Right cardiac atrium (tissue), 5 donors: ENCODE results near the gene CMSS1. TPM values are rescaled to one million over a fixed set of nuclear protein-coding genes. Genes with fewer than 3 reads are reported as not detected.

Experiments used
- ATAC-seq, 2 donors: fragments of 200-7000 bp; cut with Tn5 transposase; one replicate each; pipeline versions ENCODE4 v1.8.0 to v1.9.1; 2020; ENCODE audit warnings: moderate library complexity in 2 of 2, mild to moderate bottlenecking in 1 of 2
- DNase-seq, 3 donors: peaks; one replicate each; pipeline ENCODE4 v3.0.0-alpha.2; 2020
- H3K27ac ChIP-seq: one replicate; pipeline ENCODE4 v1.5.1; 2013; ENCODE audit warnings: mild to moderate bottlenecking, low read length, control low read depth, moderate library complexity
- H3K27me3 ChIP-seq: one replicate; pipeline ENCODE4 v1.6.1; 2013; ENCODE audit not compliant: control insufficient read depth, insufficient read depth
- H3K4me1 ChIP-seq: one replicate; pipeline ENCODE4 v1.6.1; 2013; ENCODE audit warnings: low read length; ENCODE audit not compliant: control insufficient read depth, insufficient read depth
- H3K4me3 ChIP-seq: one replicate; pipeline ENCODE4 v1.5.1; 2013; ENCODE audit warnings: low read length, control low read depth
- H3K9me3 ChIP-seq: one replicate; pipeline ENCODE4 v1.6.1; 2013; ENCODE audit warnings: low read length; ENCODE audit not compliant: control insufficient read depth
- WGBS: extraction: QIAGEN DNeasy Blood & Tissue Kit; methylation state at CpG from one replicate; pipeline ENCODE4 v1.1.7; 2013; 5-methylcytosine and 5-hydroxymethylcytosine counted together
- intact Hi-C, 4 donors: fragments of 100-400 bp; cut with DNase I; formaldehyde crosslinking; loops; one replicate each; pipeline versions ENCODE4 v1.11.0 to v1.14.0; 2022 to 2023
- polyA plus RNA-seq: library from polyadenylated mRNA; stranded (reverse); fragments of 200-250 nt; gene quantifications from one replicate; pipeline ENCODE4 v1.2.3, GENCODE V29; 2013
- total RNA-seq, 4 donors: library from RNA; stranded (reverse); fragmentation: NEBNext Ultra II Directional; extraction: Animal tissue kit (Norgen Biotek cat#: 25700); gene quantifications; one replicate each; pipeline ENCODE4 v1.2.1, GENCODE V29; 2021
- donor health status: healthy with polysubstance abuse.
- donor health status: DM: no; HTN: yes; CAD: no.
- donor health status: DM: no; HTN: no; CAD: no.
- donor health status: DM: no; HTN: yes; CAD: no; lungs with severe emphysema.
- donor health status: DM: yes; HTN: yes; CAD: no.

The CMSS1 gene
- total and polyA plus RNA-seq, 5 donors = 18.9 to 33.8 (median 26.6) TPM

- H3K27ac ChIP-seq = no peak overlapping the region
- no peaks in the 10 kb centered on the region for H3K9me3 ChIP-seq
- no peak overlapping the region for H3K4me3 ChIP-seq
- ATAC-seq (no peak), DNase-seq (no peak)
- 72% methylated on average over 1 of the region's 1 CpG for WGBS
- no peaks in the 10 kb centered on the region for H3K4me1 ChIP-seq
- no peaks in the 10 kb centered on the region for H3K27me3 ChIP-seq
- intact Hi-C loops = no loop called here
Observed at GRCh38 chr3:100129941-100130340, 312.3 kb downstream of the CMSS1 start.

DNA sequence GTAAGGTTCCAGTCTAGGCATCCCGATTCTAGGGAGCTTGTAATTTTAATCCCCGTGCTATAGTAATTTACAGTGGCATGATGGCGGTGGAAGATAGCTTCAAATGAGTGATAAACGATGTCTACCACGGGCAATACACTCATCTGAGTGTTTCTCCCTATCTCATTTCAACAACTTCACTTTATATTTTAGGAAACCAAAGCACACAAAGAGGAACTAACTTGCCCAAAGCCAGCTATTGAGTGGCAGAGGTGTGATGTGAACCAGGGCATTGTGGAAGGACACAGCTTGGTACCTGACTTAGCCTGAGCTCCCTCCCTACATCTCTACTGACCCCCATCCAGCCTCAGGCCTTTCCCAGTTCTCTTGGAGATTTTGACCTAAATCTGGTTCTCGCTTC, 313.6 kb downstream of the CMSS1 start:
- intact Hi-C loops = no loop called here

GRCh38 chr3:100136921-100137320, 319.3 kb downstream of the CMSS1 start:
- Histone ChIP-seq H3K4me3 (no peak overlapping the region), H3K27ac (peak overlapping the region; percentile 51), H3K27me3 (no peaks in the 10 kb centered on the region), H3K4me1 (no peaks in the 10 kb centered on the region), H3K9me3 (no peaks in the 10 kb centered on the region)
- ATAC-seq = peak; percentile 94 to 97
- 57% methylated on average over 1 of the region's 1 CpG for WGBS
- DNase-seq = peak; percentile 19 to 71 (median 35)
- intact Hi-C loops = no loop called here

More for the DNA sequence above, 313.6 kb downstream of the CMSS1 start:
- Histone ChIP-seq H3K27me3 (no peaks in the 10 kb centered on the region), H3K9me3 (no peaks in the 10 kb centered on the region), H3K4me3 (no peak overlapping the region), H3K27ac (no peak overlapping the region), H3K4me1 (no peaks in the 10 kb centered on the region)
- no peak for ATAC-seq
- 70% methylated on average over 6 of the region's 6 CpGs for WGBS
- DNase-seq = no peak

GRCh38 chr3:100140976-100141375, 323.3 kb downstream of the CMSS1 start:
- DNase-seq (no peak), ATAC-seq (no peak)
- no peak overlapping the region for H3K27ac ChIP-seq
- no peaks in the 10 kb centered on the region for H3K9me3 ChIP-seq
- 97% methylated on average over 1 of the region's 1 CpG for WGBS
- no peaks in the 10 kb centered on the region for H3K27me3 ChIP-seq
- intact Hi-C loops = no loop called here
- no peak overlapping the region for H3K4me3 ChIP-seq
- no peaks in the 10 kb centered on the region for H3K4me1 ChIP-seq

- 87% methylated on average over 1 of the region's 1 CpG for WGBS
Observed at GRCh38 chr3:100141586-100141985, 323.9 kb downstream of the CMSS1 start.

DNA sequence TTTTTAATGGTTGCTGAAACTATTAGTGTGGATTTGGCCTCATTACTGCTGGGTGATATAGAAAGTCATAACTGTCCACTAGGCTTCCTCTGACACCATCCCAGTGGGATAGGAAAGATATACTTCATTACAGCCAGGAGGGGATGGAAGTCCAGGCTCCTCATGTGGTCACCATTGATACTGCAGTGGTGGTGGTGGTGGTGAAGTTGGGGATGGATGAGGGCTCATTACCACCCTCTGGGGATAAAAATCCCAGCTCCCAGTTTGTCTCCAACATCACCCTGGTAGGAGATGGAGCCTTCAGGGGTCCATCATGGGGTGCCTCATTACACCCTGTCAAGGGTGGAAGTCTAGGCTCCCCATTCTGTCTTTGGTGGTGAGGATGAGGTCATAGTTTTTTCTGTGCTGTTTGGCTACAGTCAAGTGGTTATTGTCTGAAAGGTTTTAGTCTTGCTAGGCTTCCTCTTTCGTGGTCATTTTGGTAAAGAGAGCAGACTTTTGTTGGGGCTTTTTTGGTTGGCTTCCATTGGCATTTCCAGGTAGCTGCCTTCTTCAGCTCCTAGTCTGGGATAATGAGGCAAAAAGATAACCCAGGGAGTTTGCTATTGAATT, 326.7 kb downstream of the CMSS1 start:
- 83% methylated on average over 1 of the region's 1 CpG for WGBS
- DNase-seq (no peak), ATAC-seq (no peak)
- H3K27ac ChIP-seq = no peak overlapping the region
- H3K4me1 ChIP-seq = no peaks in the 10 kb centered on the region
- H3K27me3 ChIP-seq = no peaks in the 10 kb centered on the region
- no peak overlapping the region for H3K4me3 ChIP-seq
- no peaks in the 10 kb centered on the region for H3K9me3 ChIP-seq
- intact Hi-C loops = no loop called here

More at GRCh38 chr3:100141586-100141985, 323.9 kb downstream of the CMSS1 start:
- DNase-seq (no peak), ATAC-seq (no peak)
- Histone ChIP-seq H3K27ac (no peak overlapping the region), H3K4me3 (no peak overlapping the region), H3K27me3 (no peaks in the 10 kb centered on the region), H3K4me1 (no peaks in the 10 kb centered on the region), H3K9me3 (no peaks in the 10 kb centered on the region)
- intact Hi-C loops = no loop called here

DNA sequence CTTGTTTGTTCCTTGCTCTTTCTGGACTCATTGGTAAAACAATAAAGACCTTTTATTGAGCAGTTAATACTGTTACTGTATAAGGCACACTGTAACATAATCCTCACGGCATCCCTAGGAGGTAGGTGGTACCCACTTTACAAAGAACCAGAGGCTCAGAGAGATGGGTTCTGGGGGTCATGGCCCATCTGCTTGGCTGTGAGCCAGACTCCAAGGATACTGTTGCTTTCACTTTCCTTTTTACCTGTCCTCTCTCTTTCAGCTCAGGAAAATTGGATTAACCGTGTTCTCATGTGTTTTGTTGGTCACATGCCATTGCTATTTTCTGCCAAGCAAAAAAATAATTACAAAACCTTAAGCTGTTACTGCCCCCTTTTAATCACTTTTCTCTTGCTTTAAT, 331.5 kb downstream of the CMSS1 start:
- H3K27ac ChIP-seq = no peak overlapping the region
- no peaks in the 10 kb centered on the region for H3K27me3 ChIP-seq
- no peaks in the 10 kb centered on the region for H3K9me3 ChIP-seq
- DNase-seq (no peak), ATAC-seq (no peak)
- peaks cover 7% of the 10 kb centered on the region for H3K4me1 ChIP-seq
- WGBS = 81% methylated on average over 2 of the region's 2 CpGs
- no peak overlapping the region for H3K4me3 ChIP-seq
- intact Hi-C loops = no loop called here

DNA sequence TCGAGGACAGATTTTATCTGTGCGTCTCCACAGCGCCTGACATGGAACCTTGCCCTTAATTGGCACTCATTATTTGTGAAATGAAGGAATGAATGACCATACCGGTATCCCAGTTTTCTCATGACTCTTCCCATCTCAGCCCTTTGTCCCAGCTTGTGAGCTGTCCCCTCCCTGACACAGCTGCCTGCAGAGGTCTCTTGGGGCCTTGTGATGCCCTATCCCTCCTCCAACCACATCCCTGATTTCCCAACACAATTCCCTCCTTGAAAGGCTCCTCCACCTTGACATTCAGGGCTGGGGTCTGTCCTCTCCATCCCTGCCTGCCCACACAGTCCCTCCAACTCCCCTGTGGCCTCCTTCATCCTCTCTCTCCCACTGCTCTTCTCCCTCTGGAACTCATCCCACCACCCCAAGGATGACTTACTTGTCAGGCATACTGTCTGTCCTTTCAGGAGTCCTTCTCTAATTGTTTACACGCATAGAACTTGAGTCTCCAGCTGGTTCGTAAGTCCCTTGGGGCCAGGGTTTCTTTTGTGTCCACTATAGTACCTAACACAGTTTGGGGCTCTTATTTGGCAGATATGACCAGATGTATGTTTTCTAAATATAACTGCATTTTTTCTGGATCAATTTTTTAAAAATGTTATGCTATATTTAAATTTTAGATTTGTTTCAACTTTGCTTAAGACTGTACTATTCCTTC, 332.2 kb downstream of the CMSS1 start:
- peaks cover 7% of the 10 kb centered on the region for H3K4me1 ChIP-seq
- DNase-seq (no peak), ATAC-seq (no peak)
- H3K4me3 ChIP-seq = no peak overlapping the region
- intact Hi-C loops = no loop called here
- no peaks in the 10 kb centered on the region for H3K27me3 ChIP-seq
- WGBS = 71% methylated on average over 6 of the region's 6 CpGs
- H3K27ac ChIP-seq = no peak overlapping the region
- no peaks in the 10 kb centered on the region for H3K9me3 ChIP-seq

GRCh38 chr3:100150473-100150872, 332.8 kb downstream of the CMSS1 start:
- H3K4me1 ChIP-seq = peaks cover 7% of the 10 kb centered on the region
- no peaks in the 10 kb centered on the region for H3K27me3 ChIP-seq
- no peak overlapping the region for H3K4me3 ChIP-seq
- H3K9me3 ChIP-seq = no peaks in the 10 kb centered on the region
- 67% methylated on average over 1 of the region's 1 CpG for WGBS
- ATAC-seq = peak; percentile 78 to 86
- H3K27ac ChIP-seq = peak overlapping the region; percentile 55
- DNase-seq = no peak
- intact Hi-C loops = no loop called here

- Histone ChIP-seq H3K27ac (peak overlapping the region; percentile 86), H3K27me3 (no peaks in the 10 kb centered on the region), H3K9me3 (no peaks in the 10 kb centered on the region), H3K4me3 (no peak overlapping the region), H3K4me1 (peaks cover 7% of the 10 kb centered on the region)
- 50% methylated on average over 8 of the region's 8 CpGs for WGBS
- DNase-seq (peak in 2 of 3 donors; percentile 25 to 71), ATAC-seq (peak; percentile 79 to 81)
- intact Hi-C loops = no loop called here
Observed at GRCh38 chr3:100151024-100151707, 333.5 kb downstream of the CMSS1 start.

- 98% methylated on average over 1 of the region's 1 CpG for WGBS
- no peak for DNase-seq
- ATAC-seq = no peak
- Histone ChIP-seq H3K4me1 (peaks cover 7% of the 10 kb centered on the region), H3K9me3 (no peaks in the 10 kb centered on the region), H3K27ac (no peak overlapping the region), H3K4me3 (no peak overlapping the region), H3K27me3 (no peaks in the 10 kb centered on the region)
- intact Hi-C loops = no loop called here
Observed at GRCh38 chr3:100154171-100154570, 336.5 kb downstream of the CMSS1 start.
